HepG2 (cell line): ENCODE results near the gene IQCC. TPM values are rescaled to one million over a fixed set of nuclear protein-coding genes. Genes with fewer than 3 reads are reported as not detected.

Source experiments
- CEBPB ChIP-seq: IDR thresholded peaks from 2 replicates; pipeline ENCODE4 v1.6.1; 2011; ENCODE audit warnings: low read depth, low read length, improper control_type of control experiment, borderline replicate concordance
- CREM ChIP-seq, 2 experiments: sonication (generic) in 1 of 2; formaldehyde crosslinking in 1 of 2; IDR thresholded peaks; 2 replicates each; pipeline versions ENCODE4 v1.4.0 to v1.6.1; 2016 to 2020; ENCODE audit warnings: antibody characterized with exemption in 1 of 2, mild to moderate bottlenecking in 1 of 2, missing genetic modification reagents in 1 of 2
- FOSL2 ChIP-seq: sonication (generic); formaldehyde crosslinking; IDR thresholded peaks from 2 replicates; pipeline ENCODE4 v1.4.0; 2020; ENCODE audit warnings: missing genetic modification reagents
- HNF1A ChIP-seq, 2 experiments: sonication (generic) in 1 of 2; formaldehyde crosslinking in 1 of 2; IDR thresholded peaks; 2 replicates each; pipeline versions ENCODE4 v1.4.0 to v1.6.1; 2016 to 2020; ENCODE audit warnings: borderline replicate concordance in 1 of 2, low read depth in 1 of 2, mild to moderate bottlenecking in 1 of 2, missing genetic modification reagents in 1 of 2
- IKZF5 ChIP-seq: IDR thresholded peaks from 2 replicates; pipeline ENCODE4 v1.6.1; 2018; ENCODE audit warnings: missing genetic modification reagents, mild to moderate bottlenecking, missing compliant biosample characterization
- KMT2B ChIP-seq: IDR thresholded peaks from 2 replicates; pipeline ENCODE4 v1.6.1; 2016; ENCODE audit warnings: missing genetic modification reagents, missing compliant biosample characterization
- PAXIP1 ChIP-seq: sonication (generic); formaldehyde crosslinking; conservative IDR thresholded peaks from 2 replicates; pipeline ENCODE4 v1.4.0; 2020; ENCODE audit warnings: mild to moderate bottlenecking, missing genetic modification reagents, moderate library complexity
- SNRNP70 ChIP-seq: fragments of 200-400 bp; formaldehyde crosslinking; IDR thresholded peaks from 2 replicates; pipeline ENCODE4 v1.6.1; 2017; ENCODE audit warnings: mild to moderate bottlenecking, low read depth, low read length, moderate library complexity
- SOX6 ChIP-seq, 2 experiments: fragments of 450-650 bp in 1 of 2; sonication (generic) in 1 of 2; formaldehyde crosslinking in 1 of 2; IDR thresholded peaks; 2 replicates each; pipeline versions ENCODE4 v1.4.0 to v1.6.1; 2017 to 2020; ENCODE audit warnings: antibody characterized with exemption in 1 of 2, mild to moderate bottlenecking in 1 of 2, missing genetic modification reagents in 1 of 2
- TCF7 ChIP-seq: sonication (generic); IDR thresholded peaks from 2 replicates; pipeline ENCODE4 v1.6.1; 2016; ENCODE audit warnings: antibody characterized with exemption, low read depth
- ZBTB21 ChIP-seq: sonication (generic); formaldehyde crosslinking; IDR thresholded peaks from 2 replicates; pipeline ENCODE4 v1.4.0; 2020; ENCODE audit warnings: missing genetic modification reagents
- ZNF18 ChIP-seq: sonication (generic); formaldehyde crosslinking; IDR thresholded peaks from 2 replicates; pipeline ENCODE4 v1.8.0; 2022; ENCODE audit warnings: mild to moderate bottlenecking, missing genetic modification reagents; ENCODE audit not compliant: insufficient replicate concordance
- ZNF331 ChIP-seq: sonication (generic); formaldehyde crosslinking; IDR thresholded peaks from 2 replicates; pipeline ENCODE4 v1.4.0; 2020; ENCODE audit warnings: missing genetic modification reagents
- ZNF562 ChIP-seq: sonication (generic); formaldehyde crosslinking; IDR thresholded peaks from 2 replicates; pipeline ENCODE4 v1.8.0; 2022; ENCODE audit warnings: missing genetic modification reagents, borderline replicate concordance
- ZNF572 ChIP-seq: sonication (generic); formaldehyde crosslinking; IDR thresholded peaks from 2 replicates; pipeline ENCODE4 v1.5.1; 2020; ENCODE audit warnings: mild to moderate bottlenecking, missing genetic modification reagents
- ZNF878 ChIP-seq: sonication (generic); formaldehyde crosslinking; IDR thresholded peaks from 2 replicates; pipeline ENCODE4 v1.8.1; 2023; ENCODE audit warnings: mild to moderate bottlenecking, missing genetic modification reagents, moderate library complexity
- ZSCAN21 ChIP-seq: sonication (generic); formaldehyde crosslinking; IDR thresholded peaks from 2 replicates; pipeline ENCODE4 v1.8.0; 2022; ENCODE audit warnings: mild to moderate bottlenecking, missing genetic modification reagents, moderate library complexity, borderline replicate concordance
- polyA plus RNA-seq, 8 experiments: library from polyadenylated mRNA; depleted of rRNA in 3 of 8; stranded (reverse) in 7 of 8; unstranded in 1 of 8; fragments of >200 nt; fragmentation: Illumina TruSeq in 4 of 8; extraction: Trizol in 4 of 8; gene quantifications; 2 replicates each; pipeline versions ENCODE4 v1.2.1 to v1.2.3, GENCODE V29; 2011 to 2016; ENCODE audit warnings: low read depth in 4 of 8, missing spikeins in 1 of 8, mixed read lengths in 1 of 8; ENCODE audit not compliant: insufficient read depth in 1 of 8
- total RNA-seq, 5 experiments: library from RNA; depleted of rRNA; stranded (reverse); fragments of >200 nt; fragmentation: Illumina TruSeq; extraction: Trizol; gene quantifications; 2 replicates each; pipeline ENCODE4 v1.2.3, GENCODE V29; 2016; ENCODE audit warnings: low read depth in 1 of 5

Gene IQCC
- total and polyA plus RNA-seq, 2 of the 13 experiments (the other 11 are each of a cell fraction or from before 2014, with no cell fraction given): 1.7 to 3.0 TPM

GRCh38 chr1:32241001-32241763 lies 35.7 kb downstream of the IQCC start (continued):
- TF ChIP-seq ZNF18: peak; percentile 92
- TF ChIP-seq ZNF572 (CRISPR knock-in tag): no peak
- TF ChIP-seq CEBPB: no peak
- TF ChIP-seq ZNF878 (CRISPR knock-in tag): no peak; the same call in 1 of the 2 replicates
- no peak for TF ChIP-seq SNRNP70
- peak; percentile 88 for TF ChIP-seq FOSL2 (CRISPR knock-in tag)
- peak; percentile 50; the same call in 1 of the 2 replicates for TF ChIP-seq KMT2B (CRISPR knock-in tag)
- no peak for TF ChIP-seq TCF7
- TF ChIP-seq CREM (IDR thresholded peaks at IDR 0.05): no peak
- TF ChIP-seq CREM (CRISPR knock-in tag; IDR thresholded peaks at IDR 0.05): no peak
- TF ChIP-seq ZBTB21 (CRISPR knock-in tag): 0 out of 2 replicates have a peak, but pooled peaks have one; percentile 23
- TF ChIP-seq ZNF562 (CRISPR knock-in tag): no peak
- TF ChIP-seq PAXIP1 (CRISPR knock-in tag): no peak; the same call in 1 of the 2 replicates
- no peak; the same call in 1 of the 2 replicates for TF ChIP-seq ZNF331 (CRISPR knock-in tag)
- no peak for TF ChIP-seq SOX6 (IDR thresholded peaks at IDR 0.05)
- no peak for TF ChIP-seq SOX6 (CRISPR knock-in tag; IDR thresholded peaks at IDR 0.05)
- TF ChIP-seq HNF1A (IDR thresholded peaks at IDR 0.05; ENCODE audit: low read depth): no peak
- peak; percentile 36; the same call in 1 of the 2 replicates for TF ChIP-seq HNF1A (CRISPR knock-in tag; IDR thresholded peaks at IDR 0.05; ENCODE audit: borderline replicate concordance)
- 0 out of 2 replicates have a peak, but pooled peaks have one; percentile 72 for TF ChIP-seq ZSCAN21 (CRISPR knock-in tag)
- 0 out of 2 replicates have a peak, but pooled peaks have one; percentile 51 for TF ChIP-seq IKZF5 (CRISPR knock-in tag)
